ENCODE results near the gene RFX8.

DNA sequence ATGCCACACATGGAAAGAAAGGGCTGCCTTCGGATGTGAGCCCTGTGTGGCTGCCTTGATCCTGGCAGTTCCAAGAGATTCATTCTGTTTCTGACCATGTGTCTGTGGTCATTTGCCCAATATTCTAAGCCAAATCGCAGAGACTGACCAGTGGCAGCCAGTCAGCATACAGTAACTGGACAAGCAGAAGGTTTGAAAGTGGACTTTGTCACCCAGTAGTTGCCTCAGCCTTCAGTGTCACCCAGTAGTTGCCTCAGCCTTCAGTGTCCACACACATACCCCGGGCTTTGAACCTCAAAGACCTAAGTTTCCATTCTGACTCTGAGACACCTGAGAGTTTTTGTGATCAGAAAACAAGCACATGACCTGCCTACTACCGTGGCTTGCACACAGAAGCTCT lies 5.0 kb downstream of the RFX8 start:
- TF ChIP-seq, protein P1, sequence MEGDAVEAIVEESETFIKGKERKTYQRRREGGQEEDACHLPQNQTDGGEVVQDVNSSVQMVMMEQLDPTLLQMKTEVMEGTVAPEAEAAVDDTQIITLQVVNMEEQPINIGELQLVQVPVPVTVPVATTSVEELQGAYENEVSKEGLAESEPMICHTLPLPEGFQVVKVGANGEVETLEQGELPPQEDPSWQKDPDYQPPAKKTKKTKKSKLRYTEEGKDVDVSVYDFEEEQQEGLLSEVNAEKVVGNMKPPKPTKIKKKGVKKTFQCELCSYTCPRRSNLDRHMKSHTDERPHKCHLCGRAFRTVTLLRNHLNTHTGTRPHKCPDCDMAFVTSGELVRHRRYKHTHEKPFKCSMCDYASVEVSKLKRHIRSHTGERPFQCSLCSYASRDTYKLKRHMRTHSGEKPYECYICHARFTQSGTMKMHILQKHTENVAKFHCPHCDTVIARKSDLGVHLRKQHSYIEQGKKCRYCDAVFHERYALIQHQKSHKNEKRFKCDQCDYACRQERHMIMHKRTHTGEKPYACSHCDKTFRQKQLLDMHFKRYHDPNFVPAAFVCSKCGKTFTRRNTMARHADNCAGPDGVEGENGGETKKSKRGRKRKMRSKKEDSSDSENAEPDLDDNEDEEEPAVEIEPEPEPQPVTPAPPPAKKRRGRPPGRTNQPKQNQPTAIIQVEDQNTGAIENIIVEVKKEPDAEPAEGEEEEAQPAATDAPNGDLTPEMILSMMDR (IDR thresholded peaks at IDR 0.05), result no peak
- no peak for TF ChIP-seq POLR2A (IDR thresholded peaks at IDR 0.05)
